SHP77 (cell line): ENCODE measurements around the gene MYLK4.
A peak's percentile ranks its signal among the peaks of the same experiment; 100 is the strongest.

Experiments used
- DNase-seq, 2 experiments: peaks; one replicate each; lab custom pipeline; 2025; lab: John Stamatoyannopoulos, UW

Gene MYLK4

DNA sequence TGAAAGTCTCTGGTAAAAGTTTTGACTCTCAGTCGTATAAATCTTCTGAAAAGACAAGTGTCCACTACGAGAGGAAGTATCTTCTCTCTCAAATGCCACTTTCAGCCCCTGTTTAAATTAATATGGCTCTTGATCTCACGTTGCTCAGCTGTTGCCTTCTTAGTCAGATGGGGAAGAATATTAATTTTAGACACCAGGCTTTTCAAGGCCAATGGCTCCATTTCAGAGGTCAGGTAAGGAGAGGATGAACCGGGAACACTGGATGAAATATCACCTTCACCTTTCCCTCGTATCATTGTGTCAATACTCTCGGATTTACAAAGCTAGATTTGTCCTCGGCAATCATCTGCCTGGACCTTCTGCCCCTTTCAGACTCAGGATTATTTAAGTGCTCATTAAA, at the start of gene MYLK4:
Gene MYLK4, minus strand, starts transcription at position 91 of the 400 bp plus-strand sequence. CDS start 1,628 bp downstream, outside the sequence.
- DNase-seq, result no peak

DNA sequence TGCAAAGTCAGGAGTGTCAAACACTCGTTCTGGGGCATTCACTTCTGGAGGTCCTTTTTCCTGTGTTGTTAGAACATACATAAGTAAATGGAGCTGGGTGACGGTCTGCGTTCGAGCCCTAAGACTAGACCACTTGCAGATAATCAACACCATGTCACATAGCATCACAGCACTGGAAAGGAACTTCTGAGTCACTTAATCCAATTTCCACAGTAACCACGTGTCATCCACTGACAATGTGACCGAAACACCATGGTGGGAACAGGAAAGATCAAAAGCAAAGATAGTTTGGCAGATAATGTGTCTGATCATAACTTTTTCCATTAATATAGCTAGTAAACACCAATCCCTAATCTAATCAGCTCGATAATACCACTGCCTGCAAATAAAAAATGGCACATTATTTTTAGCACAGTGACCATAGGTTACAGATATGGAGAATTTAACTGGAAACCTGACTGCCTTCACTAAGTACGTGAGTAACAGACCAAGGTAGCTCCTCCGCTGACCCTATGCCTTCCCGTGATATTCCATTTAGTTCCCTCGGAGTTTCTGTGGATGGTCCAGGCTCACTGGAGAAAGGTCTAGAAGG, 49.3 kb upstream of the MYLK4 start:
- no peak for DNase-seq

DNA sequence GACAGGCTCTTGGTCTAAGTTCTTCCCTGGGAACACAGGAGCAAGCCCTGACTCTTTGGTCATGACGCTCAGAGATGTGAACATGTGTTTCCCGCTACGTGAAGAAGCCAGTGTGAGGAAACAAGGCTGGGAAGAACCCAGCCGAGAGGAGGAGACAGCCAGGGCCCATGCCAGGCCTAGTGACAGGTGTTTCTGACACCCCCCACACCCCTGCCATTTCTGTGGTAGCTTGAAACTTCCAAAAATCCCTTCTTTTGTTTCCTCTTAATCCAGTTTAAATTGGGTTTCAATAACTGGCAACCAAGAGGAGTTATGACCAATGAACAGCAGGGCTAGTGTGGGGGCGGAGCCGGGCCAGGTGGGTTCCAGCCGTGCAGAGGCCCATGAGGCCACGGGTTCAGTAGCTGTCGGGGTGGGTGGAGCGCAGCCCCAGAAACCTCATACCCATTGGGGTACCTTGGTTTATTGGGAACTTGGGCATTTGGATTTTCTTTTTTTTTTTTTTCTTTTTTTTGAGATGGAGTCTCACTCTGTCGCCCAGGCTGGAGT, 47.9 kb upstream of the MYLK4 start:
- DNase-seq, result no peak

DNA sequence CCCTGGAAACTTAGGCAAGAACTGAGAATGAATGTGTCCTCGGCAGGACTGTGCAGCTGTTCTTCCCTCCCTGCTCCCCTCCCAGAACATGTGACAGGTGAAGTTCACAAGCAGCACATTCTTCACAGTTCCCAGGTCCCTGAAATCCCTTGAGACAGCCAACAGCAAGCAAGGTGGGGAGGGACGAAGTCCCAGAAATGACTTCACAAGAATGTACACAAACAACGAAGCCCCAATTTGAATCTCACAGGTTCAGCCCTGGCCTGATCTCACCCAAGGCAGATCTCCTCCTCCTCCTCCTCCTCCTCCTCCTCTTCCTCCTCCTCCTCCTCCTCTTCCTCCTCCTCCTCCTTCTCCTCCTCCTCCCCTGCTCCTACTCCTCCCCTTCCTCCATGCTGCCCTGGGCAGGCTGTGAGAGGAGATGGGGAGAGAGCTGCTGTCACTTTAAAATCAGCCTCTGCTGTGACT, 46.9 kb upstream of the MYLK4 start:
- no peak for DNase-seq

DNA sequence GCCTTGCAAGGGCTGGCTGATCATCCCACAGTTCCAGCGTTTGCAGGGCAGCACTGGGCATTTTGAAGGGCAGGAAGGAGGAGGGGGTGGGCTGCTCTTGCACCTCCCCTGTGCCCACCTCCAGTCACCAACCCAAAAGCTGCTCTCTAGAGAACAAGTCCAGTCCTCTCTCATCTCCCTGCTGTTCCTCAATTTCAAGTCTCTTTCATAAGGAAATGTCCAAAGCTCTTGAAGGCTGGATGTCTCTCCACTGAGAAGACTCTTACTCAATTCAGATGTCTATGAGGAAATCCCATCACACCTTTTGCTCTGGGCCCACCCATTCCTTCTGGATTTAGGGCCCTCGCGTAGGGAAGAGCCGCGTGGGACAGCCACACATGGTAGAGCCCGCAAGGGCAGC, 46.1 kb upstream of the MYLK4 start:
- no peak for DNase-seq

DNA sequence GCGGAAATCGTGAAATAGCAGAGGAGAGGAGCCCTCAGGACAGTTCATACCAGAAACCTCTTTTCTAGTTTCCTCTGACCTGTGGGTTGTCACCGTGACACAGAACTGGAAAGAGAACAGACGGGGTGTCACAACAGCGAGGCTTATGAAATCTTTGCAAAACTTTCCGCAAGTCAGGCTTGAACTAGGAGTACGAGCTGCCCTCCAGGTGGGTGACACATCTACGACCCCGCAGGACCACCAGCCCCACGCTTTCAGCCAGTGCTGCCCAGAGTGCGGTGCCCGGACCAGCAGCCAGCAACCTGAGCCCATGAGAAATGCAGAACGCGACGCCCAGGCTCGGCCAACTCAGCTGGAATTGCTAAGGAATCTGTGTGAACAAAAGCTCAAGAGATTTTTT, 45.2 kb upstream of the MYLK4 start:
- no peak for DNase-seq

DNA sequence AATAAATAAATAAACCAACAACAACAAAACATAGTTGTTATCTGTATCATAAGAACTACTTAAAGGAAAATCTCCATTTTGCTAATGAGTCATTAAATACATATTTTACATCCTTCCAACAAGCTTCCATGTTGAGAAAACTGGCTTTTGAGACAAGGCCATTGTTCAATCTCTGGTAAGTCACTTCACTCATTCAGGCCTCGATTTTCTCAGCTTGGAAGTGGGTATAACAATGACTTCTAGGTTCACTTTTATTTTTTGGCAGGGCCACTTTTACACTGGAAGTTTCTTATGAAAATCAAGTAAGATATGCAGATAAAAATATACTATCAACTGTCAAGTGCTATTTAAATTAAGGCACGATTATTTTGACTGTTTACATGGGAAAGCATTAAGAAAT, 44.4 kb upstream of the MYLK4 start:
- DNase-seq, result no peak

DNA sequence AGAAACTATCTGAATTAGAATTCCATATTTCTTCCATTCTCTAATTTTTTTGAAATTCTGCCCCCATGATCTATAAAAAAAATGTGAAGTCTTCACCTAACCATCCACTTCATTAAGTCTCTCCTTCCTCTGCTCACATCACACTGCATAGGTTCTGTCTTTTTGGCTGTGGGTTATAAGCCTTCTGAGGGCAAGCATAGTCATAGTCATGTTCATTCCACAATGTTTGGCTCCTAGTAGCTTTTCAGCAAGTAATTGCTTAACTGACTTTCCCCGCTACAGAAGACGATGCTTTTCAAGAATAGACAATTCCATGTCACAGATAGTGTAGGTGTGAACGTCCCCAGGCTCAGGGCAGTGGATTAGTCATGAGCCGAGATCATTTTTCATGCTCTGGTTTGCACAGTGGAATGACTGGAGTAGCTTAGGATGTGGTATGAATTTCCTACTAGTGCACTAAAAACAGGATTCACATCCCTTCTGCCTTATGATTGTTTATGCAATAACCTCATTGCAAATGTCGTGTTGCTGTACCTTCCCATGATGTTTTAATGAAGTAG, 43.5 kb upstream of the MYLK4 start:
- no peak for DNase-seq

DNA sequence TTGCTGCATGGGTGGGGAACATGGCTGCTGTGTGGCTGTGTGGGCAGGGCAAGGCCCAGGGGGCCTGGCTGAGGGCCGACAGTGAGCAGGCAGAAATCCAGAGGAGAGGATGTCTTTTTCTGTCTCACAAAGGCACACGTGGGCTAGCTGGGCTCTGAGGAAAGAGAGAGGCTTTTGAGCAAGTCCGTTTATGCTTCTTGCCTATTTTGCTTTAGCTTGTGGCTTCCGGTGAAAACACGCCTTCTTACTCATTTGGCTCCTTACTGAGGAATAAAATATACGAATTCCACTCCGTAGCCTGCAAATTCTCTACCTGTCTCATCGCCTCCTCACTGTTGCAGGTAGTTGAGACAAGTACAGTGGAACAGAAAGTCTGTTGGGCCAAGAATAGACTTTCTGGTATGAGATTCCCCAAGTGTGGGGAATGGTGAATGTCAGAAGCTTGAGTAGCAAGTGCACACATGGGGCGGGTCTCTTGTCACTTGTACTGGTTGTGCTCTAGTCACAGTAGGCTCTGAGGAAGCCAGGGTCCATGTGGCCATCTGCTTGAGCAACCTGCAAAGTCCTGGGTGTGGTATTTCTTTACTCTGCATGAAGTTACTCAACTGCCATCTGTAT, 42.9 kb upstream of the MYLK4 start:
- no peak for DNase-seq

DNA sequence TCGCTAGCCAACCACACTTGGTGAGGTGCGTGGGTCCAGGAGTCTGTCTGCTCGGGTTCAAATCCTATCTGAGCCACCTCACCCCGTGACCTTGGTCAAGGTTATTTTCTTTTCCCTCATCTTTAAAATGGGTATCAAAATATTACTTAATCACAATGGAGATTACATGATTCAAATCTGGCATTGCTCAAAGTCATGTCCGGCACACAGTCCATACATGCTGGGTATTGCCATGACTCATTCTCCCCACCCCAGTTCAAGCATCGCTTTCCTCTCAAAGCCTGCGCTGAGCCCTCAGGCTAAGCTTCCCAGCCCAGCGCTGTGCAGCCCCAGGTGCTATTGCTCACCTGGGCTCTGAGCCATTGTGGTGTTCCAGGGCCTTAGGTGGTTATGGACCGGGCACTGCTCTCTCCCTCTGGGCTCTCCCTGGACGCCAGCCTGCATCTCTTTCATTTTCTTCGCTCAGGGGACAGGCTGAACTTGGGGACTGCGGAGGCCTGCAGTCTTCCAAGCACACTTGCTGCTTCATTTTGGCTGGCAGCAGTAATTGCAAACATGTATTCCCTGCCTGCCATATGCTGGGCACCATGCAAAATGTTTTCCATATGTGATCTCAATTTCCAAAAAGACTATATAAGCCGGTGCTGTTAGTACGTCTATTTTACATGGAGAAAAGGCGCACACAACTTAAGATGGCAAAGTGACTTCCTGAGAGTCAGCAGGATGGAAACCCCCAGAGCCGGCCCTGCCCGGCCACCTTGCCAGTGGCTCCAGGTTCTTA, 41.8 kb upstream of the MYLK4 start:
- DNase-seq, result no peak

DNA sequence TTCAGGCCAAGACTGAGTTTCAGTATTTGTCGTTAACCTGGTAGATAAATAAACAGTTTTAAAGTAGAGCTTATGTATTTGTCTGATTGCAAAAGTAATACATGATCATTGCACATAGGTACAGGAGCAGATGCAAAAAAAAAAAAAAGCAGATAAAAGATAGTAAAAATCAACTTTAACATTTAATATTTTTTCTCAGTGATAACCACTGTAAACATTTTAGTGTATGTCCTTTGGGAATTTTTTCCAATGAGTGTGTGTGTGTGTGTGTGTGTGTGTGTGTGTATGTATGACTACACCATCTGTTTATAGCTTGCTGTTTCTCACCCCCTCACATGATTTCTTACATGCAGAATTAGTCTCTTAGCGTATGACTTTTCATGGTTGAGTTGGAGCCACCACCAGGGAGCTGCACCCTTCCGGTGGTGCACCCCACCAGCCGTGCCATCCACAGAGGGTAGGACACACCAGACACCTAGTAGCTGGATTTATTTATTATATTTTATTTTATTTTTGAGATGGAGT, 40.8 kb upstream of the MYLK4 start:
- no peak for DNase-seq

DNA sequence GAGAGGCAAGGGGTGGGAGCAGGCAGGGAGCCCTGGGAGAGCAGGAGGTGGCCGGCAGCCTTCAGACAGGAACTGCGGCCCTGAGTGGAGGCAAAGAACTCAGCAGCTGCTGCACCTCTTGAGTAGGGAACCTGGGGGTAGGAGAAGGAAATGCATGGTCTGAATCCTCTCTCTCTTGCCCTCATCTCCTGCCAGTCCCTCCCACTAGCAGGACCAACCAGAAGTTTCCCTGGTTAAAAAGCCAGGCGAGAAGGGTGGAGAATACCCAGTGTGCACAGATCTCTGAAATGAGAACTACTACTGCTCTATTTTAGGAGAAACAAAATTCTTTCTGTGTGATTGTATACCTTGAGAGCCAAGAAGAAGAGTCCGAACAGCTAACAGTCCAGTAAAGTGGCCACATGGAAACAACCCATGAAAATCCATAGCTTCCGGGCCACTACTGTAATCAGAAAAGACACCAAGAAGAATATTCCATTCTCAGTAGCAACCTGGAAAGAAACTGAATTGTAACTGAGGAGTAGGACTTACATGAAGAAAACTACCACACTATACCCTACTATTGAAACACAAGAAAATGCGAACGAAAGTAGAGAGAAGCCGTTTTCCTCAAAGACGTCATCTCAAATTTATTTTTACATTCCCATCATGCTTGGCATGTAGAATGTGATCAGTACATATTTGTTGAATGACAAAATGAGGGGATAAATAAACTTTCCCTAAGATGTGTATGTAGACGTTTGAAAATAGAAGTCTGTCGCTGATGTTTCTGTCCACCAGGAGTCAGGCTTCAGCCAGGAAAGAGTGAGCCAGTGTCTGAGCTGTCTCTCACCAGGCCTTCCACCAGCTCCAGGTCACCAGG, 40.1 kb upstream of the MYLK4 start:
- peak; percentile 31 to 42 for DNase-seq

DNA sequence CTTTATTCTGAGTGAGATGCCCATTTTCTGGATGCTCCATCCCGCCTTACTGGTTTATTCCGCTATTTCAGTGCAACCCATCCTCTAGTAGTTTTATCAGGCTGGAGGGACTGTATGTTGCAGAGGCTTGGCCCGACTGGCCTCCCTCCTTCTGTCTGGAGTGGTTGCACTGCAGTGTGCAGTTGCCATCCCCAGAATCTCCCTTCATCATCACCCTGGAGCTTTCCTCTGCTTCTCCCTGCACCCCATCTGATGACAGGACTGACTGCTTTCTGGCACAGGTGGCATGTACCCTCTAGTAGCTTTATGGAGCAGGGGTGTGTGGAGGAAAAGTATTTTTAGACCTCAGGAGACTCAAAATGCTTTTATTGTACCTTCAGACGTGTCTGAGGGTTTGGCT, 35.5 kb upstream of the MYLK4 start:
- DNase-seq, result no peak

DNA sequence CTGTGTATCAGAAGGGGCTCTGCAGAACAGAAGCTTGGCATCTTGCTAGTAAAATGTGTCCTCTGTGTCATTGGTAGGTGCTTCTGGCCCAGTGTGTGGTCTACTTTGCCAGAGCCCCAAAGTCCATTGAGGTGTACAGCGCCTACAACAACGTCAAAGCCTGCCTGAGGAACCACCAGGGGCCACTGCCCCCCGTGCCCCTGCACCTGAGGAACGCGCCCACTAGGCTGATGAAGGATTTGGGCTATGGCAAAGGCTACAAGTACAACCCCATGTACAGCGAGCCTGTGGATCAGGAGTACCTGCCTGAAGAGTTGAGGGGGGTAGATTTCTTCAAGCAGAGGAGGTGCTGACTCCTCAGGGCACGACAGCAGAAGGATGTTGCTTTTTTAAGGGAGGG, 34.2 kb upstream of the MYLK4 start:
- DNase-seq, result no peak

DNA sequence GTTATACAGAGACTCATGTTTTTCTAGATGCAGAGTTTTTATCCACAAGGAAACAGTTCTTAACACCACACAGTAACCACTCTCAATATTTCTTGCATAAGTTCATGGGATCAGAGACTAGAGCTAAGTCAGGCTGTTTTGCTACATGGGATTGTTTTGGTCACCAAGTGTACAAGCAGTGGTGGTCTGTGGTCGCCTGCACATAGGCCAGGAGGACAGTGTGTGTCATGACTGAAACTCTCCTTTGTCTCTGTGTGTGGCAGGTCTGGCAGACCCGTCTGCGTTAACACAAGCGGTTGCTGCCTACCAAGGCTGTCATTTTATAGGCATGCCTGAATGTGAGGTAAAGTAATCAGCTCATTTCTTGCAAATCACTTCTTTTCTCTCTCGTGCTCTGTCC, 33.3 kb upstream of the MYLK4 start:
- DNase-seq, result no peak

DNA sequence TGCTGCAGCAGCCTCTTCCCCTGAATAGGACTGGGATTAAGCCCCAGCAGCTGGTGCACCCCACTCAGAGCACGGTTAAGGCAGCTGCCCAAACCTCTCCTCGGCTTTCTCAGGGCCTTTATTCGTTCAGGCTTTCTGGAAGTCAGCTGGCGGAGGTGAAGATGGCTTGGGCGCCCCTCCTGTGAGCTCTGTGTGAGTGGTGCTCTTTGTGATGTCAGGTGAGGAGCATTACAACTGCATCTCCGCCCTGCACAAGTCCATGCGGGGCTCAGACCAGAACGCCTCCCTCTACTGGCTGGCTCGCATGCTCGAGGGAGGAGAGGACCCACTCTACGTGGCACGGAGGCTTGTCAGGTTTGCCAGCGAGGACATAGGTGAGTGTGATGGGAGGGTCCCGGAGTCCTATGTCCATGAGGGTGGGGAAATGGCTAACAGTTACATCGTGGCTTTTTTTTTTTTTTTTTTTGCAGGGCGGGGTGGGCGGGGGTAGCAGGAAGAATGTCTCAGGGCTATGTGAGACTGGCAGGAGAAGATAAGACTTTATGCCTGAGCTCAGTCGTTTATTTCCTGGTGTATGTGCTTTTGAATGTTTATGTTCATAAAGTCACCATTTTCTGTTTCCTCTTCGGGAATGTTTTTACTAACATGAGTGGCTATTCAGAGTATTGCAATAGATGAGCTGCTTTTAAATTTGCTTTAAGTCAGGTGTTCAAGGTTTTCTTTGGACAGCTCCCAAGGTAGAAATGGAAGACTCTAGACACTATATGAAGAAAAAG, 32.7 kb upstream of the MYLK4 start:
- peak; percentile 28 to 56 for DNase-seq

DNA sequence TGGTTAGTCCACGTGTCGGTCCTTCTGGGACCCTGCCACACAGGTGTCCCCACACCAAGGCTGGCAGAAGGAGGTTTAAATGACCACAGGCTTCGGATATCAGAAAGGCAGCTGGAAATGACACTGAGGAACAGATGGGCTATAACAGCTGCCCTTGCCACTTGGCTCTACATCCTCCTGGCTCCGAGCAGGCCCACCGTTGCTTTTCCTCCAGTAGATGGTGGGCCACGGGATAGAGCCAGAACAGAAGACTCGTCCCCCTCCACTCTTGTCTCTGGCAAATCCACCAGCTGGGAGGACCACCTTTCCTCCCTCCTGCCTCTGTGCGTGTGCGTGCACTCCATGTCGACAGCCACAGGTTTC, 32.1 kb upstream of the MYLK4 start:
- peak in 1 of 2 experiments; percentile 20 for DNase-seq

DNA sequence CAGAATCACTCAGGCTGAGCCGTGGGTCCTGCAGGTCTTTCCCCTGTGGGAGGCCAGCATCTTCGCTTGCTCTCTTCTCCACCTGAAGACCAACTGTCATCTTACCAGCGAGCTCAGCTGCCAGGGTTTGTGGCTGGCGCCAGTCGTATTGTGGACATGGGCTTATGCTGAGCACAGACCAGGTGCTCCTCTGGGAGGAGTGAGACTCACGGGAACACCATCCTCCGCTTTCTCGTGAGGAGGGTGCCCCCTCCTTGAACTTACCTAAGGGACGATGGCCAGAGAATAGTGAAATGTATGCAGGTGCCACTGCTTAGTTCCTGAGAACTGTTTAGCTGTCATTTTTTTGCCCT, 31.6 kb upstream of the MYLK4 start:
- DNase-seq, result no peak

DNA sequence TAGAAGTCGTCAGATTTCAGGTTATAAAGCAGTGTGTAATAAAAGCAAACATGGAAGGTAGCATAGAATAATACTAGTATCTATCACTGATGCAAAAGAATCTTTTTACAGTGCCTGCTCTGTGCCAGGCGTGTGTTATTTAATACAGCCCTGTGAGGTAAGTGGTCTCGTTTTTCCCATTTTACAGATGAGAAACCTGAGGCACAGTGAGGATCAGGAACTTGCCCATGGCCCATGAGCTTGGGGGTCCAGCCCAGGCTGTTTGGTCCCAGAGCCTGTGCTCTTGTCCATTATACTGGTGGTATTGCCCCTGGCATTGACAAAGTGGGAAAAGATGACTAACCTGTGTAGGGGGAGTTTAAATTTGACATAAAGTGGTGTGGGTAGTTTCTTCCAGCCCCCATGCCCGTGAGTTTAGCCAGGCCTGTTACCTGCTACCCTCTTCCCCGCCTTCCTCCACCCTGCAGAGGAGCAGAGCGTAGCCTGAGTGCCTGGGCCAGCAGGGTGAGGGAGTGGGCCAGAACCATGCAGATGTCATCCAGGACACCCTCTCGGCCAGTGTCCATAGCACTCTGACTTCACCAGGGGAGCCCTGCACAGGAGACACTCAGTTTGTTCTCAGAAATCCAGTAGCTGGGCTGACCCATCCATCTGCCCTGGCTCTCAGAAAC, 31.1 kb upstream of the MYLK4 start:
- DNase-seq, result no peak

DNA sequence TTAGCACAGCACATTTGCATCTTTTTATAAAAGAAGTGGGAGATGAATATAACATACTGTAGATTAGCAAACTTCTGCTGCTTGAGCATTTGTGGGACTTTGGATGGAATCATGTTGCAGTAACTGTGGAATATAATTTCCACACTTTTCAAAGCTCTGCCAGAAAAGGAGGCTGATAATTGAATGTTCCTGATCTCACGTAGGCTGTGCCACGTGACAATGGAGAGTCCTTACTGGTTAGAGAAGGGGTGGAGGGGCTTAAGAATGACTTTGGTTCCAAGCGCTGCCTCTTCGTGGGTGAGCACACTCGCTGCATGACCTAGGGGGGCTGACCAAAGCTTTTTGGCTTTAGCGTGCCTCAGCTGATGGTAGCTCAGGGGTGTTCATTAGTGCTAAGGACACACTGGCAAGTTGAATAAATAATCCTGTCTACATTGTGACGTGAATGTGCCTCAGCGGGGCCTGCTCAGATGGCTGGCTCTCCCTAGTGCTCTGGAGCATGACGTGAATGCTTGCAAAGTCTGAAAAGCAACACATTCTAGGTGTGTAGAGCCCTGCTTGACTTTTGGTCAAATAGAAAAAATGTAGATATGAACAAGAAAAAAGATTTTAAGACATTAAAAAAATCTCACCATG, 29.5 kb upstream of the MYLK4 start:
- no peak for DNase-seq
